BLaER1 (cell line): Measurements from ENCODE around the gene ADAM12.
A peak's percentile ranks its signal among the peaks of the same experiment; 100 is the strongest.

Experiments
- H3K27ac ChIP-seq: shearing (Covaris generic); formaldehyde crosslinking; 2 replicates; pipeline ENCODE4 v1.8.1; 2022
- H3K27me3 ChIP-seq: shearing (Covaris generic); formaldehyde crosslinking; 2 replicates; pipeline ENCODE4 v1.8.1; 2022
- H3K36me3 ChIP-seq: shearing (Covaris generic); formaldehyde crosslinking; 2 replicates; pipeline ENCODE4 v1.8.1; 2022
- H3K4me1 ChIP-seq: shearing (Covaris generic); formaldehyde crosslinking; 2 replicates; pipeline ENCODE4 v1.8.1; 2022
- H3K4me2 ChIP-seq: shearing (Covaris generic); formaldehyde crosslinking; 2 replicates; pipeline ENCODE4 v1.8.1; 2022
- H3K4me3 ChIP-seq: shearing (Covaris generic); formaldehyde crosslinking; 2 replicates; pipeline ENCODE4 v1.8.1; 2022
- H3K9ac ChIP-seq: shearing (Covaris generic); formaldehyde crosslinking; 2 replicates; pipeline ENCODE4 v1.8.1; 2022
- H3K9me3 ChIP-seq: shearing (Covaris generic); formaldehyde crosslinking; 2 replicates; pipeline ENCODE4 v1.8.1; 2022
- H4K20me1 ChIP-seq: shearing (Covaris generic); formaldehyde crosslinking; 2 replicates; pipeline ENCODE4 v1.8.1; 2022
- Cebpa-rat ChIP-seq: shearing (Covaris generic); IDR thresholded peaks from 2 replicates; pipeline ENCODE4 v1.8.1; 2022

ADAM12 gene

DNA sequence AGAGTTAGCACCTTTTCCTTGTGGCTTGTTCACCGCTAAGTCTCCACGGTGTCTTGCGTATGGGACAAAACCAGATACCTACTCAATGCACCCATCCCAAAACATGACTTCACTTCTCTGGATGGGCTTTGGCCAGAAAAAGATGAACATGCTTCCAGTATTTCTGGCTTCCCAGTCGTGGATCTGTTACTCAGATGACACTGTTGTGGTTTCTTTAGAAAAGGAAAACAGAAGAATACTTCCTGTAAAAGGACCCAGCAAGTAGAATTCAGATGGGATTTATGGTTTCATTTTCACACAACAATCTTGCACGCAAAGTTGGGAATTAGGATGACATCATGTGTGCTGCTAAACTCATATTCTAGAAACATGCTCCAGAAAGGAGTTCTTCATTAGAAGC is 216.7 kb downstream of the ADAM12 start:
- Histone ChIP-seq H3K36me3 (no peaks in the 10 kb centered on the region), H3K9me3 (no peaks in the 10 kb centered on the region), H3K4me2 (peak overlapping the region; percentile 10; the same call in 1 of the 2 replicates), H3K4me1 (peaks cover 5% of the 10 kb centered on the region; the same call in 1 of the 2 replicates), H4K20me1 (no peaks in the 10 kb centered on the region), H3K4me3 (no peak overlapping the region), H3K9ac (no peak overlapping the region), H3K27ac (no peak overlapping the region), H3K27me3 (no peaks in the 10 kb centered on the region)
- no peak for TF ChIP-seq Cebpa-rat

DNA sequence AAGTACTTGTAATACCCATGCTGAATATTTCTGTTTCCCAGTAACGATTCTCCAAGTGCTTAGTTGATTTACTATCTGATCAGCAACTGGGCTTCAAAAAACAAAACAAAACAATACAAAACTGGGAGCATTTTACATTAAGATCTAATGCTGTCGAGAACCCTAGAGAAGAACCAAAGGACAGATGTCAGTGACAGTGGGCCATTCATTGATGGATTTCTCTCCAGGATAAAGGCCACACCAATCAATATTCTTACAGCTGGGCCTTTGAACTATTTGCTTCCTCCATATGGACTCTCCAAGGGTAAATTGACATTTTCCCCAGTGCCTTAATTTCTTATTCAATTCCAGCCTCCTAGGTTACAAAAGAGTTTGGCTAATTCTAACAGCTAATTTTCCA is 217.5 kb downstream of the ADAM12 start:
- no peaks in the 10 kb centered on the region for H3K36me3 ChIP-seq
- TF ChIP-seq Cebpa-rat: no peak
- no peak overlapping the region for H3K27ac ChIP-seq
- H3K27me3 ChIP-seq: no peaks in the 10 kb centered on the region
- H3K4me2 ChIP-seq: no peak overlapping the region
- H3K9me3 ChIP-seq: no peaks in the 10 kb centered on the region
- no peak overlapping the region for H3K4me3 ChIP-seq
- no peak overlapping the region for H3K9ac ChIP-seq
- H3K4me1 ChIP-seq: peaks cover 5% of the 10 kb centered on the region; the same call in 1 of the 2 replicates
- no peaks in the 10 kb centered on the region for H4K20me1 ChIP-seq

DNA sequence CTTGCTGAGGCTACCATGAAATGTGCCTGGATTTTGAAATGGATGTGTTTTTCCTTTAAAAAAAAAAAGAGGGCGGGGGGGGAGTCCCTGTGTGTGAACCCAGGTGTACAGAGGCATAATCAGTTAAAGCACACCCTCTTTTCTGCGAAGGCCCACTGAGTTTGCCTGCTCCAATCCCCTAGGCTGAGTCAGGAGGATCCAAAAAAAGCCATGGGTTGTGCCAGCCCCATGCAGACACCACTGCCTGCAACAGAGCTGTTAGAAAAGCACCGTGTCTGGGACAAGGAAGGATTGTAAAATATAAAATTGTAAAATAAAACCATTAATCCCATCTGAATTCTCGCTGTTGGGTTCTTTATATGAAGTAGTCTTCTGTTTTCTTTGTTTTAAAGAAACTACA is 217.9 kb downstream of the ADAM12 start:
- H3K9ac ChIP-seq: no peak overlapping the region
- H3K4me3 ChIP-seq: no peak overlapping the region
- H3K4me1 ChIP-seq: peaks cover 5% of the 10 kb centered on the region; the same call in 1 of the 2 replicates
- no peak overlapping the region for H3K4me2 ChIP-seq
- H3K27me3 ChIP-seq: no peaks in the 10 kb centered on the region
- no peak overlapping the region for H3K27ac ChIP-seq
- no peaks in the 10 kb centered on the region for H3K9me3 ChIP-seq
- no peak for TF ChIP-seq Cebpa-rat
- no peaks in the 10 kb centered on the region for H3K36me3 ChIP-seq
- H4K20me1 ChIP-seq: no peaks in the 10 kb centered on the region

DNA sequence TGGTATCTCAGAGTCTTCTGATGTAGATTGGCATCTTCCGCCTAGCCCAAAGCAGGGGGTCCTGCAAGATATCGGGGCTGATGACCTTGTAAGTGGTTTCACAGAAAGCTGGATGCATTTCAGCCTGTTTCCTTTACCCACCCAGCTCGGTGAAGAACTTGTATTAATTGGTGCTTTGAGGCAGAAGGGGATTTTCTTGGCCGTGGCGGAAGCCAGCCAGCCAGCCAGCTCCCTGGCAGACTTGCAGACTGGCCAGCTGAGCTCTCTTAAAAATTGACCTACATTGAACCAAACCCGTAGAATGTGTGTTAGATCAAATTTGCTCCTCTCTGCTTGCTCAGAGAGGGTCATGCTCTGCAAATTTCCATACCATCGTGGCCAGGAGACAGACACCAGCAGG is 218.4 kb downstream of the ADAM12 start:
- no peak for TF ChIP-seq Cebpa-rat
- Histone ChIP-seq H3K36me3 (no peaks in the 10 kb centered on the region), H4K20me1 (no peaks in the 10 kb centered on the region), H3K4me2 (no peak overlapping the region), H3K4me1 (peaks cover 5% of the 10 kb centered on the region; the same call in 1 of the 2 replicates), H3K27ac (no peak overlapping the region), H3K9me3 (no peaks in the 10 kb centered on the region), H3K4me3 (no peak overlapping the region), H3K27me3 (no peaks in the 10 kb centered on the region), H3K9ac (no peak overlapping the region)

DNA sequence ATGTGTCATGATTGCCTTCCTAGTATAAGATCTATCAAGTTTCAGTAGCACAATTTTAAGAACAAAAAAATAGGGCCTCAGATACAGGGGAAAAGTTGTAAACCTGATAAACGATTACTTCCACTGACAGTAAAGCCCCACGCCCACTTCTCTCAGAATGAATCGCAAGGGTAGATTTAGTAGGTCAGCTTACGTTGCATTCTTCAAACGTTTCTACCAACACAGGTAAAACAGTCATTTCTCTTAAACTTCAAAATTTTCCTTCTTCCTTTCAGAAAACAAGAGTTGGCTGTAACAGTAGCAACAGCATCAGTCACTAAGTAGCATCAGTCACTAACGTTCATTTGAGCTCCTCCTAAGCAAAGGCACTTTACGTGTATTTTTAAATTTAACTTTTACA is 221.5 kb downstream of the ADAM12 start:
- Histone ChIP-seq H3K9me3 (no peaks in the 10 kb centered on the region), H4K20me1 (no peaks in the 10 kb centered on the region)
- TF ChIP-seq Cebpa-rat: no peak

DNA sequence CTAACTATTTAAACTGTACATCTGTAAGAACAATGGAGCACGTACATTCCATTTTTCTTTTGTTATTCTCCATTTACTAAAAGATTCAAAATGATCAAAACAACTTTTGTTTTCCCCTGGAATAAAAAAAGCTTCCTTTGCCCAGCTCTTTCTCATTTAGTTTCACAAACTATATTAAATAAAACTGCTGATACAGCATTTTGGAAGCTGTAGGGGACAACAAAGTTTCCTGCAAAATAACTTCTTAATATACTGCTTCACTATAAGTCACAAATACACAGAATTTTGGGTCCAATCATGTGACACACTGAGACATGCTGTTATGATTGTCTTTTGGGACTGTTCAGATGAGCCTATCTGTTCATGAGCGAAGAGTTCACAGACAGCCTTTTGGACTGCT is 222.4 kb downstream of the ADAM12 start:
- no peak overlapping the region for H3K27ac ChIP-seq
- H4K20me1 ChIP-seq: no peaks in the 10 kb centered on the region
- no peak overlapping the region for H3K4me2 ChIP-seq
- H3K9me3 ChIP-seq: no peaks in the 10 kb centered on the region
- H3K27me3 ChIP-seq: no peaks in the 10 kb centered on the region
- no peak overlapping the region for H3K9ac ChIP-seq
- no peaks in the 10 kb centered on the region for H3K36me3 ChIP-seq
- no peak for TF ChIP-seq Cebpa-rat
- H3K4me1 ChIP-seq: no peaks in the 10 kb centered on the region
- H3K4me3 ChIP-seq: no peak overlapping the region

More for the DNA sequence above, 221.5 kb downstream of the ADAM12 start:
- Histone ChIP-seq H3K4me3 (no peak overlapping the region), H3K36me3 (no peaks in the 10 kb centered on the region), H3K27me3 (no peaks in the 10 kb centered on the region), H3K4me2 (no peak overlapping the region), H3K27ac (no peak overlapping the region), H3K9ac (no peak overlapping the region), H3K4me1 (peaks cover 5% of the 10 kb centered on the region; the same call in 1 of the 2 replicates)

DNA sequence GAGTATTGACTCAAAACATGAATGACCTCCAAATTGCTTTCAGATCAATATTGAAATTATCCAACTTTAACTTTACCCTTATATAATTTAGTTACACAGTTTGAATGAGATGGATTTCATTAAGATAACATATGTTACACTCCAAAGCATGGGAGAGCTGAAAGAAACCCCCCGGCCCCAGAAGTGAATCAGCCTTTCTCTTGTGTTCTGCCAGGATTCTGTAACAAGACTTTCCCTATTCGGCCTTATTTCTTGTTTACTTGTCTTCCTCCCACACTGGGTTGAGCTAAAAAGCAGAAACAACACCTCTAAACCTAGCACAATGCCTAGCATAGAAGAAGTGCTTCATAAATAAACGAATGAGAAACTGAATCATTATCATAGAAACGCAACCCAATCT is 224.8 kb downstream of the ADAM12 start:
- no peaks in the 10 kb centered on the region for H3K9me3 ChIP-seq
- H3K27ac ChIP-seq: no peak overlapping the region
- no peak for TF ChIP-seq Cebpa-rat
- no peak overlapping the region for H3K4me2 ChIP-seq
- no peak overlapping the region for H3K9ac ChIP-seq
- no peaks in the 10 kb centered on the region for H3K4me1 ChIP-seq
- H4K20me1 ChIP-seq: no peaks in the 10 kb centered on the region
- H3K27me3 ChIP-seq: no peaks in the 10 kb centered on the region
- no peak overlapping the region for H3K4me3 ChIP-seq
- H3K36me3 ChIP-seq: no peaks in the 10 kb centered on the region

DNA sequence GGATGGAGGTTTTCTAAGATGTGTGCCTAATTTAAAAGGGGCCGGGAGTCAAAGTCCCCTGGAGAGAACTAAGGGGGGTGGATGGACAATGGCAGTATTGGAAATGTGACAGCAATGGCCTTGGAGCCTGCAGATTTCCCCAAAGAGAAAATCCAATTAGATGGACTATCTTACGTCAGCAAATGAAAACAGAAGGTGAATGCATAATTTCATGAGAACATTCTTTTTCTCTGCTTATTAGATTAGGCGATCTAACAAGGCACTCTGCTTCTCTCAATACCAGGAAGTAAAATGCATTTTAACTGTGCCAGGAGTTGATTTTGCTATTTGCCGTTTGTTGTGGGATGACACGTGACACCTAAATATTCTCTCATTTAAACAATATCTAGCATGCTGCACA is 226.6 kb downstream of the ADAM12 start:
- TF ChIP-seq Cebpa-rat: no peak
- Histone ChIP-seq H3K4me3 (no peak overlapping the region), H3K9me3 (no peaks in the 10 kb centered on the region), H3K4me1 (no peaks in the 10 kb centered on the region), H3K4me2 (no peak overlapping the region), H3K27ac (no peak overlapping the region), H3K9ac (no peak overlapping the region), H3K27me3 (no peaks in the 10 kb centered on the region), H4K20me1 (no peaks in the 10 kb centered on the region), H3K36me3 (no peaks in the 10 kb centered on the region)

DNA sequence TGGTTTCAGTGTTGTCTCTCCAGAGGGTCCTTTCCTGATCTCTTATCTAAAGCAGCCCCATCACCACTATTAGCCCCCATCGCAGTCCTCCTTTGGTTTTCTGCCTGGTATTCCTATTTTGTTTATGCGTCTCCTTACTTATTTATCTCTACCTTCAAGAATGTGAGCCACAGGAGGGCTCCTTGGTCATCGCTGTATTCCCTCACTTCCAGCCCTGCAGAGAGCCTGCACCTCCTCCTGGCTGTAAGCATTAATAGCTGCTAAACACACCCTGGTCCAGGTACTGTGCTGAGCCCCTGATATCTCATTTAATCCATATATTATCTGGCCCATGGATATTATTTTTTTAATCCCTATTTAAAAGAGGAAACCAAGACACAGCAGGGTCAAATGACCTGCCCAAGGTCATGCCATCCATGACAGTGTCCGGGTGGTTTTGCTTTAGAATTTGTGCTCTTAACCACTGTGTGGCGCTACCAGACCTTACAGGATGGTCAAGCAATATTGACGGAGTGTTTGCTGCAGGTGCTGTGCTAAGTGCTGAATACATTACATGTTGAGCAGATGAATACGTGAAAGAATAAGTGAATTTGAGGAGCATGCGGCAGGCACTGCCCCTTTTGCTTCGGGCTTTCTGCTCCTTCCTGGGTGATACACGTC is 227.2 kb downstream of the ADAM12 start:
- no peaks in the 10 kb centered on the region for H3K9me3 ChIP-seq
- no peak overlapping the region for H3K4me3 ChIP-seq
- H3K4me1 ChIP-seq: peaks cover 2% of the 10 kb centered on the region; the same call in 1 of the 2 replicates
- H3K27ac ChIP-seq: no peak overlapping the region
- no peak overlapping the region for H3K4me2 ChIP-seq
- H3K27me3 ChIP-seq: no peaks in the 10 kb centered on the region
- no peaks in the 10 kb centered on the region for H4K20me1 ChIP-seq
- no peak overlapping the region for H3K9ac ChIP-seq
- H3K36me3 ChIP-seq: no peaks in the 10 kb centered on the region
- TF ChIP-seq Cebpa-rat: no peak

DNA sequence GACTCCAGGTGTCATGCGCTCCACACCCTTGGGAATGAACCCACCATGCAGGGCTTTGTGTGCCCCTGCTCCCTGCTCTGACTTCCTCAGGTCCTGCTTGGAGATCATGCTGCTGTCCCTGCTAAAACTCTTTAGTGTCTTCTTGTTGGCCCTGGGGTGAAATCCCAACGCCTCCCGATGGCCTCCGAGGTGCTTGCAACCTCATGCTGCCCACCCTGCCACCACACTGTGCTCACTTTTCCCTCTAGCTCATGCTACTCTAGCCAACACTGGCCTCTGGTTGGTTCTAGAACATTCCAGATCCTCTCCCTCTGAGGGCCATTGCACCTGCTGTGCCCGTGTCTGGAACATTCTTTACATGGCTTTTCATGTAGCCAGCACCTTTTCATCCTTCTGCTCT is 227.7 kb downstream of the ADAM12 start:
- H3K4me1 ChIP-seq: peaks cover 6% of the 10 kb centered on the region; the same call in 1 of the 2 replicates
- H3K4me3 ChIP-seq: no peak overlapping the region
- no peaks in the 10 kb centered on the region for H3K36me3 ChIP-seq
- no peak overlapping the region for H3K4me2 ChIP-seq
- no peaks in the 10 kb centered on the region for H3K9me3 ChIP-seq
- no peak overlapping the region for H3K27ac ChIP-seq
- H3K27me3 ChIP-seq: no peaks in the 10 kb centered on the region
- no peaks in the 10 kb centered on the region for H4K20me1 ChIP-seq
- no peak overlapping the region for H3K9ac ChIP-seq
- no peak for TF ChIP-seq Cebpa-rat
